B cell (primary cell): Measurements from ENCODE around the gene ULK4. TPM values are rescaled to one million over a fixed set of nuclear protein-coding genes. Genes with fewer than 3 reads are reported as not detected.
"Not testable (repeated sequence)": the region's sequence is repeated elsewhere in the genome, so short reads cannot be mapped to it uniquely, and the experiment has no call there.

Source experiments
- ATAC-seq: fragments of 200-7000 bp; cut with Tn5 transposase; one replicate; pipeline ENCODE4 v1.10.0; 2021; ENCODE audit warnings: low read depth, mild to moderate bottlenecking, moderate number of reproducible peaks, moderate library complexity
- CTCF ChIA-PET: fragments of 350-600 bp; sonication (Branson Sonifier 250); formaldehyde crosslinking; loops from one replicate; lab custom pipeline; 2021; ENCODE audit warnings: antibody characterized with exemption, inconsistent platforms; lab: Charles Lee
- POLR2A ChIA-PET: fragments of 350-600 bp; sonication (Branson Sonifier 250); formaldehyde crosslinking; loops from one replicate; lab custom pipeline; 2021; ENCODE audit warnings: antibody characterized with exemption; lab: Charles Lee
- DNase-seq: peaks from one replicate; pipeline ENCODE4 v3.0.0; 2013
- H2AFZ ChIP-seq: 2 replicates; pipeline ENCODE4 v1.6.1; 2012; ENCODE audit warnings: mild to moderate bottlenecking, low read depth, low read length; ENCODE audit not compliant: insufficient read depth, poor library complexity, severe bottlenecking
- H3K27ac ChIP-seq, 2 donors: 1 replicate in 1 of 2; 2 replicates in 1 of 2; pipeline ENCODE4 v1.5.1; 2012 to 2013; ENCODE audit warnings: low read length in 2 of 2, mild to moderate bottlenecking in 2 of 2, moderate library complexity in 1 of 2
- H3K27me3 ChIP-seq, 4 experiments: fragments of 200-600 bp in 1 of 4; sonication (generic) in 1 of 4; replicated peaks in 1 of 4; 1 replicate in 2 of 4; 2 replicates in 2 of 4; pipeline versions ENCODE4 v1.6.1 to v1.7.0; 2013 to 2016; ENCODE audit warnings: low read length in 3 of 4, mild to moderate bottlenecking in 2 of 4, mixed read lengths in 1 of 4, moderate library complexity in 1 of 4; ENCODE audit not compliant: insufficient read depth in 4 of 4, control insufficient read depth in 3 of 4; ENCODE audit errors: control extremely low read depth in 1 of 4
- H3K36me3 ChIP-seq, 2 experiments: replicated peaks in 1 of 2; 1 replicate in 1 of 2; 2 replicates in 1 of 2; pipeline versions ENCODE4 v1.6.1 to v1.7.1; 2013; ENCODE audit warnings: low read length in 1 of 2; ENCODE audit not compliant: insufficient read depth in 2 of 2, control insufficient read depth in 1 of 2; ENCODE audit errors: control extremely low read depth in 1 of 2, extremely low read depth in 1 of 2
- H3K4me1 ChIP-seq, 2 donors: fragments of 200-600 bp in 1 of 2; sonication (generic) in 1 of 2; 1 replicate in 1 of 2; 2 replicates in 1 of 2; pipeline versions ENCODE4 v1.5.1 to v1.6.1; 2013 to 2017; ENCODE audit warnings: low read length in 2 of 2; ENCODE audit not compliant: control insufficient read depth in 2 of 2, insufficient read depth in 2 of 2
- H3K4me2 ChIP-seq: replicated peaks from 2 replicates; pipeline ENCODE3; 2012; ENCODE audit warnings: mild to moderate bottlenecking, low read depth, low read length; ENCODE audit not compliant: poor library complexity, severe bottlenecking
- H3K4me3 ChIP-seq, 5 experiments: fragments of 200-600 bp in 1 of 5; sonication (generic) in 1 of 5; 1 replicate in 3 of 5; 2 replicates in 2 of 5; pipeline versions ENCODE4 v1.5.1 to v1.7.0; 2011 to 2016; ENCODE audit warnings: low read length in 4 of 5, mild to moderate bottlenecking in 4 of 5, low read depth in 2 of 5, control low read depth in 1 of 5, moderate library complexity in 1 of 5; ENCODE audit not compliant: insufficient read depth in 1 of 5; ENCODE audit errors: control extremely low read depth in 1 of 5, extremely low read depth in 1 of 5
- H3K79me2 ChIP-seq: fragments of 200-600 bp; sonication (generic); one replicate; pipeline ENCODE4 v1.6.0; 2016; ENCODE audit warnings: low read length; ENCODE audit not compliant: control insufficient read depth, insufficient read depth
- H3K9ac ChIP-seq: fragments of 200-600 bp; sonication (generic); 2 replicates; pipeline ENCODE4 v1.6.1; 2017; ENCODE audit warnings: mild to moderate bottlenecking, low read length, moderate library complexity
- H3K9me3 ChIP-seq, 3 donors: one replicate each; pipeline versions ENCODE4 v1.6.1 to v1.7.1; 2013; ENCODE audit warnings: low read length in 2 of 3; ENCODE audit not compliant: control insufficient read depth in 2 of 3, insufficient read depth in 1 of 3; ENCODE audit errors: control extremely low read depth in 1 of 3
- H4K20me1 ChIP-seq: 2 replicates; pipeline ENCODE4 v1.6.0; 2012; ENCODE audit warnings: mild to moderate bottlenecking, low read length; ENCODE audit not compliant: insufficient read depth, control insufficient read depth, poor library complexity, severe bottlenecking
- H3K27ac Mint-ChIP-seq: one replicate; pipeline ENCODE4 v1.8.0; 2021; ENCODE audit warnings: mixed read lengths
- H3K27me3 Mint-ChIP-seq: one replicate; pipeline ENCODE4 v1.8.0; 2021; ENCODE audit warnings: mixed read lengths
- H3K4me1 Mint-ChIP-seq: one replicate; pipeline ENCODE4 v1.8.0; 2021; ENCODE audit warnings: mixed read lengths
- H3K4me3 Mint-ChIP-seq: one replicate; pipeline ENCODE4 v1.8.0; 2021; ENCODE audit warnings: mixed read lengths
- H3K9me3 Mint-ChIP-seq: one replicate; pipeline ENCODE4 v1.8.0; 2022; ENCODE audit warnings: mixed read lengths; ENCODE audit not compliant: insufficient read depth
- CTCF ChIP-seq: fragments of 200-600 bp; IDR thresholded peaks from one replicate; pipeline ENCODE4 v1.8.0; 2022; ENCODE audit warnings: antibody characterized with exemption, mild to moderate bottlenecking
- EZH2 ChIP-seq: IDR thresholded peaks from 2 replicates; pipeline ENCODE4 v1.6.1; 2012; ENCODE audit warnings: borderline replicate concordance, low read depth, mild to moderate bottlenecking, moderate library complexity, low read length; ENCODE audit not compliant: insufficient read depth, poor library complexity, severe bottlenecking
- WGBS: methylation state at CpG from one replicate; pipeline ENCODE4 v1.1.5; 2013; ENCODE audit warnings: missing lambda C conversion rate; ENCODE audit not compliant: insufficient coverage; 5-methylcytosine and 5-hydroxymethylcytosine counted together
- intact Hi-C: fragments of 100-400 bp; cut with micrococcal nuclease; formaldehyde crosslinking; loops from one replicate; pipeline ENCODE4 v1.10.0; 2022
- polyA plus RNA-seq: library from polyadenylated mRNA; depleted of rRNA; stranded (reverse); fragments of >200 nt; gene quantifications from 2 replicates; pipeline ENCODE4 v1.2.3, GENCODE V29; 2012
- total RNA-seq, 2 donors: library from RNA; stranded (reverse); fragments of 120-200 nt in 1 of 2; gene quantifications; 1 replicate in 1 of 2; 2 replicates in 1 of 2; pipeline versions ENCODE4 v1.2.3 to v1.2.4, GENCODE V29; 2013 to 2022

The ULK4 gene
- total and polyA plus RNA-seq, 2 donors (not counting 1 experiment from before 2014, with no cell fraction given), result 5.2 to 33.7 TPM

DNA sequence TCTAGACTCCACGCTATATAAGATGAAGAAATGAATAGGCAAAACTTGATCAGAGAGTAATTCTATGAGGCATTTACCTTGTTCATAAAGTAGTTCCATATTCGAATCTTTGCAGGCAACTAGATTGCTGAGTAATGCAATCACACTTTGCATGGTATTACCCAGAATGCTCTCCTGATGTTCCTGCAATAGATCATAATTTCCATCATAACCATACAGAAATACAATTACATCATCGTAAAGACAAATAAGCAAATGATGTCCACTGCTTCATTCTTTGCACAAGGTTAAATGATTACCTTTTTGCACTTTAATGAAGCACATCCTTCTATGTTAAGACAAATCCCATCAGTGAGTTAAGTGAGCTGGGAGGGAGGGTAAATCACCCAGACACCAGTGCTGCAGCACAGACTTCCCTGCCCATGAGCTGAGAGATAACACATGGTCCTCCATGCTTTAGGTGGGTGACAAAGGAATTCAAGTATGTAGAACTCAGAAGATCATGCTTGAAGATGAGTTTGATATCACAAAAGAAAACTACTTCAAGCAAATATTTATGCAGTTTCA, 395.9 kb downstream of the ULK4 start:
- Histone ChIP-seq H3K36me3 (no peaks in the 10 kb centered on the region), H3K9ac (no peak overlapping the region), H3K4me2 (no peak overlapping the region), H3K27me3 (no peaks in the 10 kb centered on the region), H4K20me1 (no peaks in the 10 kb centered on the region), H3K79me2 (no peaks in the 10 kb centered on the region), H3K27ac (no peak overlapping the region), H2AFZ (no peak overlapping the region), H3K4me1 (no peaks in the 10 kb centered on the region), H3K9me3 (no peaks in the 10 kb centered on the region), H3K4me3 (no peak overlapping the region)
- ATAC-seq (no peak), DNase-seq (no peak)
- no peaks in the 10 kb centered on the region for H3K4me1 Mint-ChIP-seq
- H3K9me3 Mint-ChIP-seq, result no peaks in the 10 kb centered on the region
- 100% methylated on average over 1 of the region's 3 CpGs for WGBS
- no peak overlapping the region for H3K27ac Mint-ChIP-seq
- no peaks in the 10 kb centered on the region for H3K27me3 Mint-ChIP-seq
- no peak overlapping the region for H3K4me3 Mint-ChIP-seq
- TF ChIP-seq CTCF (no peak), EZH2 (no peak)
- intact Hi-C loops, result no loop called here
- POLR2A ChIA-PET, result no interaction called here
- CTCF ChIA-PET, result no interaction called here

- Histone ChIP-seq H3K27ac (no peak overlapping the region), H3K4me1 (no peaks in the 10 kb centered on the region), H3K36me3 (no peaks in the 10 kb centered on the region), H3K9me3 (no peaks in the 10 kb centered on the region), H3K4me3 (no peak overlapping the region), H3K79me2 (no peaks in the 10 kb centered on the region), H3K27me3 (no peaks in the 10 kb centered on the region), H4K20me1 (no peaks in the 10 kb centered on the region), H3K4me2 (no peak overlapping the region), H2AFZ (no peak overlapping the region), H3K9ac (no peak overlapping the region)
- intact Hi-C loops, result no loop called here
- TF ChIP-seq CTCF, result no peak
- no peak for TF ChIP-seq EZH2
- Mint-ChIP-seq H3K27me3 (no peaks in the 10 kb centered on the region), H3K4me1 (no peaks in the 10 kb centered on the region), H3K9me3 (no peaks in the 10 kb centered on the region), H3K4me3 (no peak overlapping the region), H3K27ac (no peak overlapping the region)
- ChIA-PET POLR2A (no interaction called here), CTCF (no interaction called here)
- DNase-seq, result no peak
- 100% methylated on average over 1 of the region's 5 CpGs for WGBS
- ATAC-seq, result no peak
These were observed 396.9 kb downstream of the ULK4 start for GRCh38 chr3:41565003-41565402.

DNA sequence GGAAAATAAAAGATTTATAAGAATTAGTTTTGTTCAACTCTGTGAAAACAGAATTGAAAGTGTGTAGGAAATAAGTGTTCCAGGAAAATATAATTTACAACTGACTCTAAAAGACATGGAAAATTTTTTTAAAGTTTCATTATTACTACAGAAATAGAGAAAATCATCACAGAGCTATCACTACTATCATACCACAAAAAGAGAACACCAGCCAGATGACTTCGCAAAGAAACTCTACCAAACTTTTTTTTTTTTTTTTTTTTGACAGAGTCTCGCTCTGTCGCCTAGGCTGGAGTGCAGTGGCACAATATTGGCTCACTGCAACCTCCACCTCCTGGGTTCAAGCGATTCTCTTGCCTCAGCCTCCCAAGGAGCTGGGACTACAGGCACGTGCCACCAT, 405.7 kb downstream of the ULK4 start:
- ATAC-seq, H3K4me3 Mint-ChIP-seq, H3K9me3 Mint-ChIP-seq, H3K4me3 ChIP-seq, H4K20me1 ChIP-seq, H3K27me3 Mint-ChIP-seq, H2AFZ ChIP-seq, H3K4me1 ChIP-seq, H3K4me1 Mint-ChIP-seq, H3K4me2 ChIP-seq, H3K27me3 ChIP-seq, DNase-seq, CTCF ChIA-PET, H3K9me3 ChIP-seq, intact Hi-C loops, H3K36me3 ChIP-seq, H3K79me2 ChIP-seq, H3K27ac ChIP-seq, H3K9ac ChIP-seq, H3K27ac Mint-ChIP-seq: not testable (repeated sequence)
- WGBS, result 74% methylated on average over 4 of the region's 5 CpGs
- POLR2A ChIA-PET, result interaction anchor here (0.7 kb wide), 1 partner anchor 268 kb away, joined by 6 read pairs; no protein-coding TSS in a partner anchor
